ENCODE measurements around the gene FBXO46. TPM values are rescaled to one million over a fixed set of nuclear protein-coding genes. Genes with fewer than 3 reads are reported as not detected.
"Not testable (repeated sequence)": the region's sequence is repeated elsewhere in the genome, so short reads cannot be mapped to it uniquely, and the experiment has no call there.

The FBXO46 gene
- total RNA-seq, 1 donor from 2014 or later = 4.4 TPM

DNA sequence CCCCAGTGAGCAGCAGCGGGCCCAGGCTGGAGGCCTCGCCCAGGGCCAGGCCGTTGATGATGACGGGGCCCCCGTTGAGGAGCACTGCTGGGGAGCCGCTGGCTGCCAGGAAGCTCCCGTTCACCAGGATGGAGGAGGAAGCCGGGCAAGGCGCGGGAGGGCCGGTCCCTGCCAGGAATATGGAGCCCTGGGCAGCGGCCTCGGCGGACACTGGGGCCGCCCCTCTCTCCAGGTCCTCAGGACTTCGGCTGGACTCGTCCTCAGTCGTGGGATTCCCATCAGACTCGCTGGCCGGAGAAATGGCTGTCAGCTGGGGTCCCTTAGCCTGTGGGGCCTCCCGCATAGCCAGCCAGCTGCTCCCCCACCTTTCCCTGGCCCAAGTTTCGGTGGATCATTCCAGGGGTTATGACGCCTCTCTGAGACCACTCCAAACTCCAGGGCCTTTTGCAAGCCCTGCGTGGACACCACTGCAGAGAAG, 36.2 kb upstream of the FBXO46 start:
- DNase-seq (ENCODE audit: low read depth in 2 of 2) = peak in 1 of 2 donors; percentile 30

DNA sequence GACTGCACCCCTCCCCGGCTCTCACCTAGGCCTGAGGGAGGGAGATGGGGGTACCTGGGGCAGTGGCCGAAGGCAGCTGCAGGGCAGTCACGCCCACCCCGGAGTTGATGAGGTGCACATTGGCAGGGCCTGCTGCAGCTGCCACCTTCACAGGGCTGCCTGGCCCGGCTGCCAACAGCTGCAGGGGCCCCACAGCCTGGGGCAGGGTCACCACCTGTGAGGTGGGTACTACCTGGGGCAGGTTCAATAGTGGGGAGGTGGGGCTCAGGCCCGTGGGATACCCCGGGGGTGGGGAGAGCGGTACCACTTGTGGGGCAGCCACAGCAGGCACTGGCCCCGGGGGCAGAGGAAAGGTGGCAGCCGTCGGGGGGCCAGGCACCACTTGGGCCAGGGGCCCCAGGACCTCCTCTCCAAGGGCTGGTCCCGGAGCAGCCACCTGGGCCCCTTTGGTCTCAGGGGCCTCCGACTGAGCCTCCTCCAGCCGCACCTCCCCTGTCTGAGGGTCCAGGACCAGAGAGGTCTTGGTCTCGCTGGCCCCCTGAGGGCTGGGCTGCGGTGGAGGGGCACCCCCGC, 35.7 kb upstream of the FBXO46 start:
- DNase-seq (ENCODE audit: low read depth in 2 of 2) = no peak

DNA sequence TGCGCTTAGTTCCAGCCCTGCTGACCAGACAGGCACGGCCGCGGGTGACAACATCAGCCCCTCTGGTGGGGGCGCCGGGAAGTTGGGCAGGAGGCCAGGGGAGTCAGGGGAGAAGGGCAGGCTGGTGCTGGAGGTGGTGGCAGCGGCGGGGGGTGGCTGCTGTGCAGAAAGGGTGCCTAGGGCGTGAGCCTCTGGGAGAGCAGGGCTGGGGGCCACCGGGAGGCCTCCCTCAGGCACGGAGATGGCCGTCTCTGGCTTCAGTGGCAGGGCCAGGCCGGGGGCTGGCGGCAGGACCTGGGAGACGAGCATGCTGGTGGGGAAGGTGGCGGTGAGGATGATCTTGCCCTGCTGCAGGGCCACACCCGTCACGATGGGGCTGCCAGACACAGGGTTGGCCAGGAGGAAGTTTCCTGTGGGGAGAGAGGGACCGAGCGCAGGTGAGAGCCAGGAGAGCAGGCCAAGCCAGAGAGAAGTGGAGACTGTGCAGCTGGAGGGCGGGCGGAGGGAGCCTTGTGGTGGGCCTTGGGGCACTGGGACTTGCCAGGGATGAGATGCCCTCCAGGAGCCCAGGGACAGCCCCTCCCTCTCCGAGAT, 35.1 kb upstream of the FBXO46 start:
- DNase-seq (ENCODE audit: low read depth in 2 of 2) = no peak

DNA sequence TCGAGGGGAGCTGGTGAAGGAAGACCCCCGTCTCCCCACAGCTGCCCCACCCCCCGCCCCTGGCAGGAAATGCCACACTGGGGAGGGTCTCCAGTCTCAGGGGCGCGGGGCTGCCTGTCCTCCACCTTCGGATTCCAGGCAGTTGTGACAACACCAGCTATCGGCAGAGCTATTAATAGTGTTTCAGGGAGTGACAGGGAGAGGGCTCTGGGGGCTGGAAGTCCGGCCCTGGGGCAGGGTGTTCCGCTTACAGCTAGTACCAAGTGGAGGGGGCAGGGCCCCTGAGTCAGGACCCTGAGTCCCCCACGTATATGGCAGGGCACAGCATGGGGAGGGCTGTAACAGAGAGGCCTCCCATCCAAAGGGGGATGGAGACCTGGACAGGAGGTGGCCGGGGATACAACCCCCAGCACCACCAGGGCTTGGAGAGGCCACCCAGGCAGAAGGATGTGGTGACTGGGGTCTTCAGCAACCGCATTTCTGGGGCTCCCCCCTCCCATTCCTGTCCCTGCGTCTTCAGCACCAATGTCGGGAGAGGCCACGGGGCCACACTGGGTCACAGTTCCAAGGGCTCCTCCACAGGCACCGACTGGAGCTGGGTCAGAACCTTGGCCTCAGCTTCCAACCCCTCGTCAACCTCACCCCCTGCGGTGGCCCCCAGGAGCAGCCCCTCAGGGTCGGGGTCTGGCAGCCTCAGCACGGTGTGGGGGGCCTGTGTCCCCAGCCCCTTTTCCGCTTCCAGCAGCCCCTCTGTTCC, 34.4 kb upstream of the FBXO46 start:
- no peak for DNase-seq (ENCODE audit: low read depth in 2 of 2)

DNA sequence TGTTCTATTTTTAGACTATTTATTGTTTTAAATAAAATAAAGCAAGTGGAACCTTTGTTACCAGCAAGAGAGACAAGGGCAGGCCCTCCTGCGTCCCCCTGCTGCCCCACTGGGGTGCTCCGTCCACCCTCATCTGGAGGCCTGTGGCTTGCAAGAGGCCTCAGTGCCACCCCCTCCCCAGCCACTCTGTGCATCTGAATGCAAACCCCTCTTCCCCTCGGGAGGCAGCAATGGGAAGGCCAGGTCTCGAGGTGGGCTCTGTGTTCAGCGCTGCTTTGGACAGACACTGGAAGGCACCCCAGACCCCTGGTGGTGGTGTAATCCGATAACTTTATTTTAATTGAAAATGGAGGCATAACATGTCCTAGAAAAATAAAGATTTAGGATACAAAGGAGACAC, 33.8 kb upstream of the FBXO46 start:
- DNase-seq (ENCODE audit: low read depth in 2 of 2) = no peak

DNA sequence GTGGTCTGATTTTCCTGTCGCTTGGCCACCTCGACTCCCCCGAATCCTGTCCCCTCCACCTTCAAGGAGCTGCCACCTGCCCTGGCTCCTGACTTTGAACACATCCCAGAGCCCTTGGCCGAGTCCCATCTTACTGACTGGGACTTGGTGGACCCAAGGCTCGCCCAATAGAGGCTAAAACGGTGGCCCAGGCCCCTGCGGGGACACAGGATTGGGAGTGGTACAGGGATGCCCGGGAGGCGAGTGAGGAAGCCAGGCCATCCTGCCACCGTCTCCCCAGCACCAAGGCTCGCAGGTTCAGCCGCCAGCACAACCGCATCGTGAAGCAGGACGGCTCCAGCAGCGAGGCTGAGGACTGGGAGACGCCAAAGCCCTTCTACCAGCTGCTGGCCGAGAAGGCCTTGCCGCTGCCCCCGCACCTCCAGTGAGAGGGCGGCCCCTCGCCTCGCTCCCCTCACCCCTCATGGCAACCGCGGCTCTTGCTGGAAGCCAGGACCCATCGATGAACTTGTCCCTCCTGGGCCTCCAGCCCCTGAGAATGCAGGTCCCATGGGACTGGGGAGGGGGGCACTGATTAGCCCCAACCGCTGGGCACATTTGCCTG, 33.1 kb upstream of the FBXO46 start:
- DNase-seq (ENCODE audit: low read depth in 2 of 2) = no peak

DNA sequence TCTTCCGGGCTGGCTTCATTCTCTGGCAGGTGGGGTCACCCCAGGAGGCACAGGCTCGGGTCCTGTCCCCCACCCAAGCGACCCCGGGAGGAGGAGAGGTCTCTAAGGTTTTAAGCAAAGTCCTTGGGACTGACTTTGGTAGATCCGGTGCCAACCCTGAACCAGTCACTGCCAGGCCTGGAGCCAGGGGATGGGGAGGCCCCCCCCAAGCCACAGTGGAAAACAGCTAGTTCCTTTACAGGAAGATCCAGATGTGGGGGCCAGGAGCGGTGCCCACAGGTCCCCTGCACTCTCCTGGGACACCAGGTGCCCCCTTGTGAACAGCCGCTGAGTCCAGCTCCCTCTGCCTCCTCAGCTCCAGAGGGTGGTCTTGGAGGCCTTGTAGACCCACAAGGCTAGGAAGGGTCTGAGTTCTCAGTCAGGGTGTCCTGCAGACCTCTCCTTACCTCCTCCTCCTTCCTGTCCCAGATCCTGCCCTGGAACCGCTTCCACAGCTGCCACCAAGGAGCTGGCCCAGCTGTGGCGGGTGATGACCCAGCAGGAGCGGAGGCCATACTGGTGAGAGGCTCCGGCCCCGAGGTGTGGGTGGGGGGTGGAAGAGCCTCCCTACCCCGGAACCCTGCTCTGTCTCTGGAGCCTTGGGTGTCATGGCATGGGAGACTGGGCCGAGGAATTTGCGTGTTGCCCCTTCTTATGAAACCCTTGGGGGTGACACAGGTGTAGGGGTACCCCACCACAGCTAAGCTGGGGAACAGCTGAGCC, 32.4 kb upstream of the FBXO46 start:
- DNase-seq (ENCODE audit: low read depth in 2 of 2) = no peak

DNA sequence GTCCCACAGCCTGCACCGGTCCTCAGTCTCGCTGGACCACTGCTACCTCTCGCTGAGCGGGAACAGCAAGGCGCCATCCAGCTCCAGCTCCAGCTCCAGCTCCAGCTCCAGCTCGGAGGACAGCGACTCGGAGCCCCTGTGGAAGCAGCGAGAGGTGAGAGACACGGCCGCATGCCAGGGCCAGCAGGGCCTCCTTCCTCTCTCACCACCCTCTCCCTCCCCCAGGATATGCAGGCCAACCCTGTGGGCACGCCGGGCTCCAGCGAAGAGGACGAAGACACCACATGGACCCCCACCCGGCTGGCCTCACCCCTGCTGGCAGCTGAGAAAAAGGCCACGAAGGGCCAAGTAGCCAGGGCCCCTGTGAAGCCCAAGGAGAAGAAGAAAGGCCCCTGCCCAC, 31.0 kb upstream of the FBXO46 start:
- DNase-seq (ENCODE audit: low read depth in 2 of 2) = no peak

DNA sequence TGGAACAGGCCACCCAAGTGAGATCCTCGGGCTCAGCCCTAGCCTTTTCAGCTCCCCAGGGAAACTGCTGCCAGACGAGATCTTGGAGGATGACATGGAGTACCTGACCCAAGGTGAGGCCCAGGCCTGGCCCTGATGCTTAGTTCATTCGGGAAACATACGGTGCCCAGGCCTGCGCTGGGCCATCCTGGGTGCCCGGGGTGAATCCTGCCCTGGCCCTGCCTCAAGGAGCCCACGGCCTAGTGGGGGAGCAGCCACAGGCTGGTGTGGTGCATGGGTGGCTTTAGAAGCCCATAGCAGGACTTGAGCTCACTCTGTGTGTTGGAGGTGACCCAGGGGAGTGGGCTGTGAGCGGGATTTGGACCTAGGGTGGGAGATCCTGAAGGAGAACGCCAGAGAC, 28.2 kb upstream of the FBXO46 start:
- no peak for DNase-seq (ENCODE audit: low read depth in 2 of 2)

DNA sequence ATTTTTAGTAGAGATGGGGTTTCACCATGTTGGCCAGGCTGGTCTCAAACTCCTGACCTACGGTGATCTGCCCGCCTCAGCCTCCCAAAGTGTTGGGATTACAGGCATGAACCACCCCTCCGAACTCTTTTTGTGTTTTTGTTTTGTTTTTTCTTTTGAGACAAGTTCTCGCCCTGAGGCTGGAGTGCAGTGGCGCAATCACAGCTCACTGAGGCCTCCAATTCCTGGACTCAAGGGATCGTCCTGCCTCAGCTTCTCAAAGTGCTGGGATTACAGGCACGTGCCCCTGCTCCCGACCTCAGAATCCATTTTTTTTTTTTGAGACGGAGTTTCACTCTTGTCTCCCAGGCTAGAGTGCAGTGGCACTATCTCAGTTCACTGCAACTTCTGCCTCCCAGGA, 27.0 kb upstream of the FBXO46 start:
- no peak for DNase-seq (ENCODE audit: low read depth in 2 of 2)

DNA sequence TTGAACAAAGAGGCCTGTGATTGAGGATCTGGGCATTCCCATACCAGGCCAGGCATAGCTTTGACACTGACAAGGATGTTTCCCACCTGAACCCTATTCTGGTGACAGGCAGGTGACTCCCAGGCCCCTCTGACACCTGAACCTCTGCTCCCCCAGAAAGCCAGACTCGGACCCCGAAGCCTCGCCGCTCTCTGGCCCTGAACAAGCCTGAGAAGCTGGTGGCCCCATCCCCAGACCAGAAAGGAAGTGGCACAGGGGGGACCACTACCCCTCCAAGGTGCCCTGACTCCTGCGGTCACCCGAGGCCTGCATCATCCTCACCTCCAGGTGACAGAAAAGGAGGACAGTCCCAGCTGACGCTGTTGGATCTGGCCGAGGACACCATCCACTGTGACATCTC, 23.6 kb upstream of the FBXO46 start:
- DNase-seq (ENCODE audit: low read depth in 2 of 2) = no peak

DNA sequence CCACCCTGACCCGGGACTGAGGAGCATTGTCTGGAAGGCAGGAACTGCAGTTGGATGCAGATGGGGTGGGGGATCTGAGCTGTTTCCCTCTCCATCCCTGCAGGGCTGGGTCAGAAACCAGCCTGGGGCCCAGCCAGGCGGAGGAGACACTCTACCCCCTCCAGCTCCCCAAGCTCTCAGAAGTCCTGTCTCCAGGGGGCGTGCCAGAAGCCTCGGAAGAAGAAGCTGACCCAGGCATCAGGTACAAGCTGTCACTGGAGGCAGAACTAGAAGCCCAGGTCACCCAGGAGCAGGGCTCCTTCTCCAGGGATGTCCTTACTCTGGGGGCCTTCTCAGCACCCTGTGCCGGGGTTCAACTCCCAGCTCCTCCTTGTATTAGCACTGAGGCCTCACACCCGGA, 22.9 kb upstream of the FBXO46 start:
- DNase-seq (ENCODE audit: low read depth in 2 of 2) = no peak

DNA sequence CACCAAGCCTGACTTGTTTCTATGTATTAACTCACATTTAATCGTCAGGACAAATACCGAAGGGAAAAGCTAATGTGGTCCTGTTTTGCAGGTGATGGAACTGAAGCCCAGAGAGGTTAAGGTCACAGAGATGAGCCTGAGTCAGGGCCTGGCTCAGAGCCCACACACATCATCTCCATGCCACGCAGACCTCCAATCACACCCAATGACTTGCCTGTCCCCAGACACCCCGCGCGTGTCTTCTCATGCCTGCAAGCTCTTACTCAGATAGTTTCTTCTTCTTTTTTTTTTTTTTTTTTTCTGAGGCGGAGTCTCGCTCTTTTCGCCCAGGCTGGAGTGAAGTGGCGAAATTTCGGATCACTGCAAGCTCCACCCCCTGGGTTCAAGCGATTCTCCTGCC, 21.9 kb upstream of the FBXO46 start:
- DNase-seq (ENCODE audit: low read depth in 2 of 2) = no peak

DNA sequence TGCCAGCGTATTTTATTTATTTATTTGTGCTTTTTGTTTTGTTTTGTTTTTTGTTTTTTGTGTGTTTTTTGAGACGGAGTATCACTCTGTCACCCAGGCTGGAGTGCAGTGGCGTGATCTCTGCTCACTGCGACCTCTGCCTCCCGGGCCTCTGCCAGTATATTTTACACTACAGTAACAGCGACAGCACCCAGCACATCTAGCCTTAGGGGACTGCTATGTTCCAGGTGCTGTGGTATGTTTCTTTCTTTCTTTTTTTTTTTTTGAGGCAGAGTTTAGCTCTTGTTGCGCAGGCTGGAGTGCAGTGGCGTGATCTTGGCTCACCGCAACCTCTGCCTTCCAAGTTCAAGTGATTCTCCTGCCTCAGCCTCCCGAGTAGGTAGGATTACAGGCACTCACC, 20.8 kb upstream of the FBXO46 start:
- not testable (repeated sequence) for DNase-seq (ENCODE audit: low read depth in 2 of 2)

DNA sequence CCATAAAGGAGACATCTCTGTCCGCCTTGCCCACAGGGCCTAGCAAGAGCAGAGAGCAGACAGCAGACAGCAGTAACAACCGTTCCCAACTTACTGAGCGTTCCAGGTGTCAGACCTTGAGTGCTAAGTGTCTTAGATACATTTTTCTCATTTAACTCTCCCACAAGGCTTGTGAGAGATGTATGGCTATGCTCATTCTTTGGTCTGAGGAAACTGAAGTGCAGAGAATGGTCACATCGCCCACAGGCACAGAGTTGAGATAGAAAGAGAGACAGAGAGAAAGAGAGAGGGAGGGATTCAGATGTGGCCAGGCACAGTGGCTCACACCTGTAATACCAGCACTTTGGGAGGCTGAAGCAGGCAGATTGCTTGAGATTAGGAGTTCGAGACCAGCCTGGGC, 16.8 kb upstream of the FBXO46 start:
- DNase-seq (ENCODE audit: low read depth in 2 of 2) = no peak

DNA sequence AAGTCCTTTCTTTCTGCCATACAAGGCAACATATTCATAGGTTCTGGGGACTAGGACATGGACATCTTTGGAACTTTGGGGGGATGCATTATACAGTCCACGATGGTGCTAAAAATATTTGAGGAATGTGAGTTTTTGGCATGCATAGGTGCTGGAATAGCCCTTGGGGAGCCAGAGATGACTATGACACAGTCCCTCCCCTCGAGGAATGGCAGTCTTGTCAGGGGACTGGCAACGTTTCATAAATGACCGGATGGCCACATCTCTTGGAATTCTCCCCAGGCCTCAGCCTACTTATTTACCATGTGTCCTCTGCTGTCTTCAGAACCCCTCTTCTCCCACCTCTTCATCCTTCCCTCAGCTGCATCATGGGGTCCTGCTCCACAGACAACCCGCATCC, 16.2 kb upstream of the FBXO46 start:
- no peak for DNase-seq (ENCODE audit: low read depth in 2 of 2)

DNA sequence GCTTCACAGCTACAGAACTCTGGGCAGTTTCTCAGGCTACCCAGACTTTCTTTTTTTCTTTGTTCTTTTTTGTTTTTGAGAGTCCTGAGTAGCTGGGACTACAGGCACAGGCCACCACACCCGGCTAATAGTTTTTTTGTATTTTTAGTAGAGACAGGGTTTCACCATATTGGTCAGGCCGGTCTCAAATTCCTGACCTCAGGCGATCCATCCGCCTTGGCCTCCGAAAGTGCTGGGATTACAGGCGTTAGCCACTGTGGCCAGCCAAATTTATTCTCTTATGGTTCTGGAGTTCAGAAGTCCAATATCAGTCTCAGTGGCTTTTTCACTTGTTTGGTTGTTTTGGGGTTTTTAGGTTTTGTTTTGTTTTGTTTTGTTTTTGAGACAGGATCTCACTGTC, 14.9 kb upstream of the FBXO46 start:
- no peak for DNase-seq (ENCODE audit: low read depth in 2 of 2)

DNA sequence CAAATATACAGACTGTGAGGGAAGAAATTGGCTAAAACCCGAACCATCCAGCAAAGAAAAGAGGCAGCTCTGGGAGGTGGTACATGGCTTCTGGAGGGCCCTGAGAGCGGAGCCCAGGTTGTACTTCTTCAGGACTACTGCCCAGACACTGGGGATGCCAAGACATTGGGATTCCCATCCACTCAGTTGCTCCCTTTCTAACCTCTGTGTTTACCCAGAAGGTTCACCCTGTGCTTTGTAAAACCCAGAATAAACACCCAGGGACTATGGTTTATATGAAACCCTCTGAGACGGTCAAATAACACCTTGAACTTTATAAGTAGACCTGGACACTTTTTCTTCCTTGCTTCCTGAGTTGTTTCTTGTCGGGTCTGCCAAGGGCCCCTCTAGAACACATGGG, 12.3 kb upstream of the FBXO46 start:
- no peak for DNase-seq (ENCODE audit: low read depth in 2 of 2)

DNA sequence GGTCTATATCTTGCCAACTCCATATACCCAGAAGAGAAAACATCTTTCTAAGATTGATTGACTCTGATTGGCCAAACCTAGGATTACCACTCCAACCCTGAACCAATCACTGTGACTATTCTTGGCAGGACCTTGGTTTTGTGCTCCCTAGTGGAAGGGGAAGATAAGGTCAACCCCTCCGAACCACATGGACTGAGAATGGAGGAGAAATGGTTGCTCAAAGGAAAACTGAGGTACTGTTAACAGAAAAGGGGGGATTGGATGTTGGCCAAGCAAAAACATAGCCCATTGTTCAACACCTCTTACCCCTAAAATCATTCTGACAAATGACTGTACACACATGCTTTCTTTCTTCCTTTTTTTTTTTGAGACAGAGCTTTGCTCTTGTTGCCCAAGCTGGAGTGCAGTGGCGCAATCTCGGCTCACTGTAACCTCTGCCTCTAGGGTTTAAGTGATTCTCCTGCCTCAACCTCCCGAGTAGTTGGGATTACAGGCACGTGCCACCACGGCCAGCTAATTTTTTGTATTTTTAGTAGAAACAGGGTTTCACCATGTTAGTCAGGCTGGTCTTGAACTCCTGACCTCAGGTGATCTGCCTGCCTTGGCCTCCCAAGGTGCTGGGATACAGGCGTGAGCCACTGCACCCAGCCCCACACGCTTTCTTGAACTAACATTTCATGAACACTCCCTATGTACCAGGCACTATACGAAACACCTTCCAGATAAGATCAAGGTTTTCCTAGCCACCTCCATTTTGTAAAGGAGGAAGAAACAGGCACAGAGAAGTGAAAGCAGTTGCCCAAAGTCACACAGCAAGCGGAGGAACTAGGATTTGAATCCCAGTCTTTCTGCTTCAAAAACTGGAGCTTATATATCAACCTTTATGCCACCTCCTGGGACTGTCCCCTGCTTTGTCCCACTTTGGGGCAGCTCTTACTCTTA, 9.1 kb upstream of the FBXO46 start:
- no peak for DNase-seq (ENCODE audit: low read depth in 2 of 2)

DNA sequence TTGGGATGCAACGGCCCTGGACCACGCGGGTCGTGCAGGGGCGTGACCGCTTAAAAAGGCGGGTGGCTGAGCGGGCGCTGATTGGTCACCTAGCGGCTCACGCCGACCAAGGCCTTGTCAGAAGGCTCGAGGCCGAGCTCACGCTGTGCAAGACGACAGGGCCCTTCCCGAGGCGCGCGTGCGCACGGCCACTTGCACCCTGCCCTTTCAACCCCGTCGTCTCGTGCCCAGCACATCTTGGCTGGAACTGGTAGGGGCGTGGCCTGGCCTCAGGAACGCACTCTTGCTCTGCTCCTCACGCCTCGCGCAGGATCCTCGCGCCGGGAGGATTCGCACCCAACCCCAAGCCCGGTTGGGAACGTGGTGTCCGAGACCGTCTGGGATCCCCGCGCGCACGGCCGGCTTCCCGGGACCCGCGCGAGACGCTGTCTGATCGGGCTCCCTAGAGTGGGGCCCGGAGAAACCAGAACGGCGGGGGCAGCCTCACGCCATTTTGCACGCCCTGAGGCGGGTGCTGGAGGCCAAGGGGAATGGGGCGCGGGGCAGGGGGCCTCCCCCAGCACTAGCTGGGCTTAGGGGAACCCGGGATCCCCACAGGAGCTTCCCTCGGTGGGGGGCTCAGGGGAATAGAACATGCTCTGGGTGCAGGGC, 2.6 kb upstream of the FBXO46 start, which contains the start of gene MEIOSIN:
MEIOSIN (plus strand) TSS at position 280 of the 651 bp plus-strand sequence. CDS start 1,938 bp downstream, outside the sequence.
- DNase-seq (ENCODE audit: low read depth in 2 of 2) = no peak

All from lung microvascular endothelial cell (primary cell).